ENCODE results near the gene AFF3. TPM values are rescaled to one million over a fixed set of nuclear protein-coding genes. Genes with fewer than 3 reads are reported as not detected.

Gene AFF3
- total RNA-seq, 3 donors from 2014 or later (not counting 1 experiment from before 2014, with no cell fraction given), result 4.6 to 9.6 (median 5.6) TPM

- no peak for ATAC-seq
- H3K4me3 ChIP-seq (ENCODE audit: low read length), result no peak overlapping the region
- no peaks in the 10 kb centered on the region for H3K36me3 ChIP-seq (ENCODE audit: control insufficient read depth, insufficient read depth, low read length)
- intact Hi-C loops (cut with micrococcal nuclease), result no loop called here
- Mint-ChIP-seq H3K4me1 (no peaks in the 10 kb centered on the region), H3K27ac (no peak overlapping the region), H3K36me3 (no peaks in the 10 kb centered on the region), H3K9me3 (no peaks in the 10 kb centered on the region), H3K27me3 (ENCODE audit: low read depth in 2 of 2) (peaks cover 0 to 6% of the 10 kb centered on the region in 2 donors), H3K4me3 (no peak overlapping the region)
- no peak overlapping the region for H3K27ac ChIP-seq (ENCODE audit: low read length)
- TF ChIP-seq CTCF (IDR thresholded peaks at IDR 0.05), result no peak
- no peaks in the 10 kb centered on the region for H3K4me1 ChIP-seq (ENCODE audit: control insufficient read depth, insufficient read depth, low read length)
- no peaks in the 10 kb centered on the region for H3K27me3 ChIP-seq (ENCODE audit: control insufficient read depth, insufficient read depth, low read length)
- H3K9me3 ChIP-seq (ENCODE audit: control insufficient read depth, insufficient read depth, low read length), result no peaks in the 10 kb centered on the region
- WGBS (ENCODE audit: insufficient coverage), result 85% methylated on average over 8 of the region's 10 CpGs
- no peak for DNase-seq
Measured at GRCh38 chr2:99812426-99812825, 330.0 kb downstream of the AFF3 start.

GRCh38 chr2:99811544-99811943 lies 330.8 kb downstream of the AFF3 start:
- H3K27me3 Mint-ChIP-seq (ENCODE audit: low read depth in 2 of 2), result peaks cover 0 to 6% of the 10 kb centered on the region in 2 donors
- Histone ChIP-seq H3K9me3 (ENCODE audit: control insufficient read depth, insufficient read depth, low read length) (no peaks in the 10 kb centered on the region), H3K27me3 (ENCODE audit: control insufficient read depth, insufficient read depth, low read length) (no peaks in the 10 kb centered on the region), H3K36me3 (ENCODE audit: control insufficient read depth, insufficient read depth, low read length) (no peaks in the 10 kb centered on the region), H3K4me3 (ENCODE audit: low read length) (no peak overlapping the region), H3K4me1 (ENCODE audit: control insufficient read depth, insufficient read depth, low read length) (no peaks in the 10 kb centered on the region), H3K27ac (ENCODE audit: low read length) (no peak overlapping the region)
- H3K9me3 Mint-ChIP-seq, result no peaks in the 10 kb centered on the region
- no peak overlapping the region for H3K4me3 Mint-ChIP-seq
- 95% methylated on average over 6 of the region's 6 CpGs for WGBS (ENCODE audit: insufficient coverage)
- no peak overlapping the region for H3K27ac Mint-ChIP-seq
- no peak for ATAC-seq
- H3K4me1 Mint-ChIP-seq, result no peaks in the 10 kb centered on the region
- no peak for DNase-seq
- no peak for TF ChIP-seq CTCF (IDR thresholded peaks at IDR 0.05)
- H3K36me3 Mint-ChIP-seq, result no peaks in the 10 kb centered on the region
- intact Hi-C loops (cut with micrococcal nuclease), result no loop called here

- no peak for ATAC-seq
- intact Hi-C loops (cut with micrococcal nuclease), result no loop called here
- Mint-ChIP-seq H3K9me3 (no peaks in the 10 kb centered on the region), H3K4me3 (no peak overlapping the region), H3K27me3 (ENCODE audit: low read depth in 2 of 2) (no peaks in the 10 kb centered on the region), H3K4me1 (no peaks in the 10 kb centered on the region), H3K36me3 (no peaks in the 10 kb centered on the region), H3K27ac (no peak overlapping the region)
- no peak for DNase-seq
- Histone ChIP-seq H3K4me3 (ENCODE audit: low read length) (no peak overlapping the region), H3K36me3 (ENCODE audit: control insufficient read depth, insufficient read depth, low read length) (no peaks in the 10 kb centered on the region), H3K9me3 (ENCODE audit: control insufficient read depth, insufficient read depth, low read length) (no peaks in the 10 kb centered on the region), H3K4me1 (ENCODE audit: control insufficient read depth, insufficient read depth, low read length) (no peaks in the 10 kb centered on the region), H3K27ac (ENCODE audit: low read length) (no peak overlapping the region), H3K27me3 (ENCODE audit: control insufficient read depth, insufficient read depth, low read length) (no peaks in the 10 kb centered on the region)
- 90% methylated on average over 4 of the region's 4 CpGs for WGBS (ENCODE audit: insufficient coverage)
- no peak for TF ChIP-seq CTCF (IDR thresholded peaks at IDR 0.05)
Measured at GRCh38 chr2:99810225-99810624, 332.2 kb downstream of the AFF3 start.

- no peaks in the 10 kb centered on the region for H3K36me3 ChIP-seq (ENCODE audit: control insufficient read depth, insufficient read depth, low read length)
- H3K27ac ChIP-seq (ENCODE audit: low read length), result no peak overlapping the region
- Mint-ChIP-seq H3K9me3 (no peaks in the 10 kb centered on the region), H3K27ac (no peak overlapping the region), H3K36me3 (no peaks in the 10 kb centered on the region), H3K4me3 (no peak overlapping the region), H3K4me1 (no peaks in the 10 kb centered on the region), H3K27me3 (ENCODE audit: low read depth in 2 of 2) (no peaks in the 10 kb centered on the region)
- no peak for DNase-seq
- no peak overlapping the region for H3K4me3 ChIP-seq (ENCODE audit: low read length)
- no peak for TF ChIP-seq CTCF (IDR thresholded peaks at IDR 0.05)
- no peaks in the 10 kb centered on the region for H3K9me3 ChIP-seq (ENCODE audit: control insufficient read depth, insufficient read depth, low read length)
- ATAC-seq, result no peak
- no peaks in the 10 kb centered on the region for H3K4me1 ChIP-seq (ENCODE audit: control insufficient read depth, insufficient read depth, low read length)
- H3K27me3 ChIP-seq (ENCODE audit: control insufficient read depth, insufficient read depth, low read length), result no peaks in the 10 kb centered on the region
- intact Hi-C loops (cut with micrococcal nuclease), result no loop called here
- WGBS (ENCODE audit: insufficient coverage), result 94% methylated on average over 7 of the region's 8 CpGs
Measured at GRCh38 chr2:99809259-99809900, 333.0 kb downstream of the AFF3 start.

Data from natural killer cell (primary cell).